ENCODE measurements around the gene DPP7.
"Not testable (repeated sequence)": the region's sequence is repeated elsewhere in the genome, so short reads cannot be mapped to it uniquely, and the experiment has no call there.

Gene DPP7

GRCh38 chr9:137147793-137148160, 33.2 kb upstream of the DPP7 start:
- no peak for DNase-seq (ENCODE audit: low spot score)

DNA sequence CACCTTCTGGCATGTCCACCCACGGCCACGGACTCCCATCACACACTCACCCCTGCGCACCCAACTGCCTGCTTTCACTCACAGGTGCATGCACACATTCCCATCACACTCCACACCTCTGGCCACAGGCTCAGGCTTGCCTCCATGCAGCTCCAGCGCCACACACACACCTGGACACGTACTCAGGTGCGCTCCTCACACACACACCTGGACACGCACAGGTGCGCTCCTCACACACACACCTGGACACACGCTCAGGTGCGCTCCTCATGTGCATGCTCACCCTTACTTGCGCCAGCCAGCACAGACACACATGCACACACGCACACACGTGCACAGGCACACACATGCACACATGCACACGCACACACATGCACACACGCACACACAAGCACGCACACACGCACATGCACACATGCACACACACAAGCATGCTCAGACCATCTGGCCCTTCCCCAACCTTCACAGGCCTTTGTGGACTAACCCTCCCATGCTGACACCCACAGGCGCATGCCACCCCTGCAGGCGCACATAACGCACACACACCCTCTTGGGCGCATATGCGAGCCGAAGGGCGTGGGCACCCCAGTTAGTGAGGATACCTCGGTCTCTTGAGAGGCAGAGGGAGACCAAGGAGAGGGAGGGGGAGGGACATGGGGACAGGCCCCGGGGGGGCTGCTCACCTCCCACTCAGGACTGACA, 32.7 kb upstream of the DPP7 start:
- no peak for DNase-seq (ENCODE audit: low spot score)

GRCh38 chr9:137146527-137146918, 32.0 kb upstream of the DPP7 start:
- no peak for DNase-seq (ENCODE audit: low spot score)

GRCh38 chr9:137145731-137146526, 31.4 kb upstream of the DPP7 start:
- DNase-seq (ENCODE audit: low spot score) = no peak

DNA sequence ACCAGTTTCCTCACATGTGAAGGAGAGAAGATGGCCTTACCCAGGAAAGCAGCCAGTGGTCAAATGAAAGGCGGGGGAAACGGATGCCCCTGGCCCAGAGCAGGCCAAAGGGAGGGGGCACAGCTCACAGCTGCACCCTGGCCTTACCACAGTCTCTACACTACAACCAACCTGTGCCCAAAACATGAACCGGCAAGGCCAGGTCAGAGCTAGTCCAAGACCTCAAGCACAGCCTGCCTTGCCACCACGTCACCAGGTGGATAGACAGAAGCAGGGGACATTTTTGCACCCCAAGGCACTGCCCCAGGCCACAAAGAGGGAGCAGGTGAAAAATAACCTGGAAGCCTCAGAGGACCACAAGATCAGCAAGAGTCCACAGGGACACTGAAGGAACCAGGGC, 28.9 kb upstream of the DPP7 start:
- DNase-seq (ENCODE audit: low spot score) = no peak

GRCh38 chr9:137141976-137142936, 27.7 kb upstream of the DPP7 start:
- no peak for DNase-seq (ENCODE audit: low spot score)

DNA sequence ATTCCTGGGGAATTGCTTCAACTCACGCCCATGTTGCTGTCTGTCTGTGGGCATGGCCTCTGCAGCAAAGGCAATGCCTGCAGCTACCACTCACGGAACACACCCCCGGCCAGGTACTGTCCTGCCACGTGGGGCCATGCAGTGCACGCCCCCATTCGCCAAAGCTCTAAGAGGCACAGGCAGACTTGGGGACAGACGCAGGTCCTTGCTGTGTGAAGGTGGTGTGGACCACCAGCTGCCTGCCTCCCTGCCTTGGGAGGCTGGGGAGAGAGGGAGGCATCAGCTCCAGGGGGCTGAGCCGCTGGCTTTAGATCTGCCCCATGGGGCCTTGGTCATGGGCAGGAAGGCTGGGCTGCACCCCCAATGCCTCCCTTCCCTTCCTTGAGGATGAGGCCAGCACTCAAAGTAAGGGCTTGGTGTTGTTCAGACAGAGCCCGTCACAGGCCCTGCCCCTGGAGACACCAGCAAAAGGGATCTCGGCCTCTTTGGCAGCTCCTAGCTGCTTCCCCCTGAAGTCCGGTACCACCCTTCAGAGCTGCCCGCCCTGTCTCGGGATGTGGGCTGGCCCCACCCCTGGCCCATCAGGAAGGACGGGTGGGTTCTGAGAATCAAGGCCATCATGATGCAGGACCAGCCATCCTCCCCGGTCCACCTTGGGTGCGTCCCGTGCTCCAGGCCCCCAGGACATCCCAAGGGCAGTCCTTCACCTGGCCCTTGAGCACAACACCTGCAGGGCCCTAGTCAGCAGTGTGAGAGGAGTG, 26.7 kb upstream of the DPP7 start:
- DNase-seq (ENCODE audit: low spot score) = no peak

GRCh38 chr9:137140151-137141012, 25.8 kb upstream of the DPP7 start:
- DNase-seq (ENCODE audit: low spot score) = no peak

DNA sequence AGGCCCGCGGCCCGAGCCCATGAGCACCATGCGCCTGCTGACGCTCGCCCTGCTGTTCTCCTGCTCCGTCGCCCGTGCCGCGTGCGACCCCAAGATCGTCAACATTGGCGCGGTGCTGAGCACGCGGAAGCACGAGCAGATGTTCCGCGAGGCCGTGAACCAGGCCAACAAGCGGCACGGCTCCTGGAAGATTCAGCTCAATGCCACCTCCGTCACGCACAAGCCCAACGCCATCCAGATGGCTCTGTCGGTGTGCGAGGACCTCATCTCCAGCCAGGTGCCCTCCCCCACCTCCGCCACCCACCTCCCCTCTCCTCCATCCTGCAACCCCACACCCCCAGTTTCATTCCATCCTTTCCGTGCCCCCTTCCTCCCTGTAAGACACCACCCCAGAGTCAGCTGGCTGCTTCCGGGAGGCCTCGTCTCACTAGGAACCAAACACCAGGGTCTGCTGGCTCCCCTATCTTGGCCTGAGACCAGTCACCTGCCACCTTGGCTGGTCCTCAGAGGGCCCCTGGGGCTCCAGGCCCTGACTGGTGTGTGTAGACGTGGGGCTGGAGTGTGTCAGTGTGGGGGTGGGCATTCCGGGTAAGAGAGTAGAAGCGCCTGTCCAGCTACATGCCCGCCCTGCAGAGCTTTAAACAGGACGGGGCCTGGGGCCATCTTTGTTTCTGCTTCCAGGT, 25.1 kb upstream of the DPP7 start:
- no peak for DNase-seq (ENCODE audit: low spot score)

DNA sequence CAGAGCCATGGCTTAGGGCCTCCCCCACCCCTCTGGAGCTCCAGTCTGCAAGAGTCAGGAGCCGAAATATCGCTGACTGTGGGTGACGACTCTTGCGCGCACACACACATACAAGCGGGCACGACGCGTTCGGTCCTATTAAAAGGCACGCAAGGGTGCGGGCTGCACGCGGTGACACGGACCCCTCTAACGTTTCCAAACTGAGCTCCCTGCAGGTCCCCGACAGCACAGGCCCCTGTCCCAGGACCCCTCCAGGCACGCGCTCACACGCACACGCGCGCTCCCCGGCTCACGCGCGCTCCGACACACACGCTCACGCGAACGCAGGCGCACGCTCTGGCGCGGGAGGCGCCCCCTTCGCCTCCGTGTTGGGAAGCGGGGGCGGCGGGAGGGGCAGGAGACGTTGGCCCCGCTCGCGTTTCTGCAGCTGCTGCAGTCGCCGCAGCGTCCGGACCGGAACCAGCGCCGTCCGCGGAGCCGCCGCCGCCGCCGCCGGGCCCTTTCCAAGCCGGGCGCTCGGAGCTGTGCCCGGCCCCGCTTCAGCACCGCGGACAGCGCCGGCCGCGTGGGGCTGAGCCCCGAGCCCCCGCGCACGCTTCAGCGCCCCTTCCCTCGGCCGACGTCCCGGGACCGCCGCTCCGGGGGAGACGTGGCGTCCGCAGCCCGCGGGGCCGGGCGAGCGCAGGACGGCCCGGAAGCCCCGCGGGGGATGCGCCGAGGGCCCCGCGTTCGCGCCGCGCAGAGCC, 24.4 kb upstream of the DPP7 start, which contains the start of gene GRIN1:
Gene GRIN1, plus strand, starts transcription at position 433 of the 746 bp plus-strand sequence. CDS start 333 bp downstream, outside the sequence.
- DNase-seq (ENCODE audit: low spot score) = no peak

- DNase-seq (ENCODE audit: low spot score) = no peak
Measured at GRCh38 chr9:137138058-137138721, 23.7 kb upstream of the DPP7 start.

GRCh38 chr9:137136881-137137607, 22.5 kb upstream of the DPP7 start:
- no peak for DNase-seq (ENCODE audit: low spot score)

DNA sequence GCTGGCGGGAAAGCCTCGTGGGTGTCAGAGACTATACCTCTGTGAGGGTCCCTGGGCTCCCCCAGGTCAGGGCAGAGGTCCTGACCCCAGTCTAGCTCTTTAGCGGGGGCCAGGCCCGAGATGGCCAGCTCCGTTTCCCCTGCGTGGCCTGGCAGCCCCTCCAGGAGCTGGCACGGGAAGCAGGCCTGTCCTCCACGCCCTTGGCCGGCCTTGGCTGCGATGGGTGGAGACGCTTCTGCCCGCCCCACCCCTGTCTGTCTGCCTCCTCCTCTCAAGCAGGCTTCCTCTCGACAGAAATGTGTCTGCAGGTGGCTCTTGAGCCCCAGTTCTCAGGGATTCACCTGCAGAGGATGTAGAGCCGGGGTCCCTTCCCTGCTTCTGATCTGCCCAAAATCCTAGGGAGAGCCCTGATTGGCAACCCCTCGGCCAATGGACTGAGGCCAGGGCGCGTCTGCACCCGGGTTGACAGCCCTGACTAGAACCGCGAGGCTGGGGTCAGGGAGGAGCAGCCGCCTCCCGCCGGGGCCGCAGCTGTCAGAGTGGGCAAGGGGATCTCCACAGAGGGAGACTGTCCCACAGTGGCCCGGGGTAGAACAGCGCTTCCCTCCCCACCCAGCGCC, 21.8 kb upstream of the DPP7 start:
- DNase-seq (ENCODE audit: low spot score) = no peak

DNA sequence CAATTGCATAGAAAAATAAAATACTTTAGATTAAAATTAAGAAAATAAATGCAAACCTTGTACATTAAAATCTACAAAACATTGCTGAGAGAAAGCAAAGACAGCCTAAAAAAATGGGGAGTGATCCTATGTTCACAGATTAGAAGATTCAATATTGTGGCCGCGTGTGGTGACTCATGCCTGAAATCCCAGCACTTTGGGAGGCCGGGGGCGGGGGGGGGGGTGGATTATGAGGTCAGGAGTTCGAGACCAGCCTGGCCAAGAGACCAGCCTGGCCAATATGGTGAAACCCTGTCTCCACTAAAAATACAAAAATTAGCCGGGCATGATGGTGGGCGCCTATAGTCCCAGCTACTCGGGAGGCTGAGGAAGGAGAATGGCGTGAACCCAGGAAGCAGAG, 20.6 kb upstream of the DPP7 start:
- not testable (repeated sequence) for DNase-seq (ENCODE audit: low spot score)

GRCh38 chr9:137134191-137134590, 19.7 kb upstream of the DPP7 start:
- DNase-seq (ENCODE audit: low spot score) = no peak

DNA sequence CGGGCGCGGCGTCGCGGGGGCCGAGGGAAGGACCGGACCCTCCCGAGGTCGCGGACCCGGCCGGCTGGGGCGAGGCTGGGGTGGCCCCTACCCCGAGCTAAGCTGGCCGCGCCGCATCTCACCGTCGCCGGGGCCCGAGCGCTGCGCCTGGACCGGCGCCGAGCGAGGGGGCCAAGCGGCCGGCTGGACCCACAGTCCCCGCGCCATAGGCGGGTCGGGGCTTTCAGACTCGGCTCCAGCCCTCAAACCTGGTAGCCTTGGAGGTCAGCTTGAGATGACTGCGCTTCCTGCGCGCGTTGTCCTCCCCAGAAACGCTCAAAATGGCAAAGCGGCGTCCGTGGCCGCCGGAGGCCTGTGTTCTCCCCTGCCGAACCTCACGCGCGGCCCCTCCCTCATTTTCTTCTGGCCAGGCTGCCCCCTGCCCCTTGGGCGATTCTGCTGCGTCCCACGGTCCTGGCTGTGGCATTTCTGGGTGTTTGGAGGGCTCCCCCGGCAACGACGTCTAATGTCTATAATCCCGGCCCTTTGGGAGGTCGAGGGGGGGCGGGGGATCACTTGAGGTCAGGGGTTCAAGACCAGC, 15.7 kb upstream of the DPP7 start:
- DNase-seq (ENCODE audit: low spot score) = no peak

GRCh38 chr9:137129456-137130175, 15.1 kb upstream of the DPP7 start:
- peak; percentile 93 for DNase-seq (ENCODE audit: low spot score)
